Prostate gland (tissue), 2 donors: ENCODE results near the gene ANXA6.

Source experiments
- POLR2AphosphoS5 ChIP-seq: sonication (generic); formaldehyde crosslinking; IDR thresholded peaks from one replicate; pipeline ENCODE4 v1.6.1; 2017; ENCODE audit warnings: antibody characterized with exemption
- TF ChIP-seq, protein P1 (sequence below), 4 experiments: fragments of 200-600 bp in 2 of 4; fragments of 450-650 bp in 2 of 4; sonication (generic) in 2 of 4; IDR thresholded peaks; 1 replicate in 3 of 4; 2 replicates in 1 of 4; pipeline ENCODE4 v1.5.1; 2016 to 2019; ENCODE audit warnings: antibody characterized with exemption in 4 of 4, mild to moderate bottlenecking in 2 of 4, moderate library complexity in 2 of 4

DNA sequence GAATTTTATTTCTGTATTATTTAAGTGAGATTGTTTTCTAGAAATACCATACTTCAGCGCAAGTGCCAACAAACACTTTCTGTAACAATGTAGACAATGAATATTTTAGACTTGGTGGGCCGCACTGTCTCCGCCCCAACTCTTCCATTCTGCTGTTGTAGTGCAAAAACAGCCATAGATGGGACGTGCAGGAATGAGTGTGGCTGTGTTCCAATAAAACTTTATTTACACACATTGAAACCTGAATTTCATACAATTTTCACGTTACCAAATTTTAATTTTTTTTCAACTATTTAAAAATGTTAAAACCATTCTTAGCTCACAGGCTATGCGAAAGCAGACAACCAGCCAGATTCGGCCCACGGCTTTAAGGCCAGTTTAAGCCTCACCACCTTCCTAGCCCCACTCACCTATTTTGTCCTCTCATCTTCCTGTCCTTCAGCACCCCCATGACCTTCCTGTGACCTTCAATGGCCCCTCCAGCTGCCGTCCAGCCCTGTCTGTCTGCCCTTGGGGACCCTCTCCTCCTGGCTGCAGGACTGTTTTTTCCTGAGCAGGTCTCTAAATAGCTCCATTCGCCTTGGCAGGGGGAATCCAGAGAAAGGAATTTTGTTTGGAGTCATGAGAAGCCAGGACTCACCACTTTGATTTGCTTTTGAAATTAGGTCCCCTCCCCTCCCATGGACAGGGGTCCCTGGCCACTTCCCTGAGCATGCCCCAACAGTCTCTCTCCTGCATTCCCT, 11.2 kb upstream of the ANXA6 start:
- TF ChIP-seq, protein P1, sequence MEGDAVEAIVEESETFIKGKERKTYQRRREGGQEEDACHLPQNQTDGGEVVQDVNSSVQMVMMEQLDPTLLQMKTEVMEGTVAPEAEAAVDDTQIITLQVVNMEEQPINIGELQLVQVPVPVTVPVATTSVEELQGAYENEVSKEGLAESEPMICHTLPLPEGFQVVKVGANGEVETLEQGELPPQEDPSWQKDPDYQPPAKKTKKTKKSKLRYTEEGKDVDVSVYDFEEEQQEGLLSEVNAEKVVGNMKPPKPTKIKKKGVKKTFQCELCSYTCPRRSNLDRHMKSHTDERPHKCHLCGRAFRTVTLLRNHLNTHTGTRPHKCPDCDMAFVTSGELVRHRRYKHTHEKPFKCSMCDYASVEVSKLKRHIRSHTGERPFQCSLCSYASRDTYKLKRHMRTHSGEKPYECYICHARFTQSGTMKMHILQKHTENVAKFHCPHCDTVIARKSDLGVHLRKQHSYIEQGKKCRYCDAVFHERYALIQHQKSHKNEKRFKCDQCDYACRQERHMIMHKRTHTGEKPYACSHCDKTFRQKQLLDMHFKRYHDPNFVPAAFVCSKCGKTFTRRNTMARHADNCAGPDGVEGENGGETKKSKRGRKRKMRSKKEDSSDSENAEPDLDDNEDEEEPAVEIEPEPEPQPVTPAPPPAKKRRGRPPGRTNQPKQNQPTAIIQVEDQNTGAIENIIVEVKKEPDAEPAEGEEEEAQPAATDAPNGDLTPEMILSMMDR (IDR thresholded peaks at IDR 0.05), result no peak
- TF ChIP-seq POLR2AphosphoS5, result no peak
